HG03378 (cell line): ENCODE results near the gene PPFIBP1.
"Not testable (repeated sequence)": the region's sequence is repeated elsewhere in the genome, so short reads cannot be mapped to it uniquely, and the experiment has no call there.

Experiments
- ATAC-seq: cut with Tn5 transposase; IDR thresholded peaks from one replicate; pipeline ENCODE4 v1.9.1; 2021; ENCODE audit warnings: mild to moderate bottlenecking, moderate library complexity; ENCODE audit not compliant: unreplicated experiment

PPFIBP1 gene

GRCh38 chr12:27561535-27562350 lies 37.7 kb downstream of the PPFIBP1 start:
- no peak for ATAC-seq

GRCh38 chr12:27564612-27565213 lies 40.7 kb downstream of the PPFIBP1 start:
- no peak for ATAC-seq

- no peak for ATAC-seq
Measured at GRCh38 chr12:27566159-27566558, 42.2 kb downstream of the PPFIBP1 start.

- ATAC-seq = no peak
Measured at GRCh38 chr12:27566626-27567025, 42.6 kb downstream of the PPFIBP1 start.

GRCh38 chr12:27571463-27571862 lies 47.5 kb downstream of the PPFIBP1 start:
- ATAC-seq = no peak

- ATAC-seq = no peak
Measured at GRCh38 chr12:27572486-27573255, 48.7 kb downstream of the PPFIBP1 start.

GRCh38 chr12:27573972-27574371 lies 50.0 kb downstream of the PPFIBP1 start:
- ATAC-seq = no peak

- ATAC-seq = no peak
Measured at GRCh38 chr12:27575090-27575761, 51.2 kb downstream of the PPFIBP1 start.

- ATAC-seq = no peak
Measured at GRCh38 chr12:27575762-27576118, 51.7 kb downstream of the PPFIBP1 start.

- ATAC-seq = peak; percentile 43
Measured at GRCh38 chr12:27576667-27577347, 52.8 kb downstream of the PPFIBP1 start.

GRCh38 chr12:27577688-27578087 lies 53.7 kb downstream of the PPFIBP1 start:
- ATAC-seq = no peak

GRCh38 chr12:27578689-27579372 lies 54.8 kb downstream of the PPFIBP1 start:
- ATAC-seq = no peak

- no peak for ATAC-seq
Measured at GRCh38 chr12:27580561-27581330, 56.7 kb downstream of the PPFIBP1 start.

GRCh38 chr12:27581331-27581671 lies 57.3 kb downstream of the PPFIBP1 start:
- not testable (repeated sequence) for ATAC-seq

- ATAC-seq = not testable (repeated sequence)
Measured at GRCh38 chr12:27581833-27582232, 57.8 kb downstream of the PPFIBP1 start.

GRCh38 chr12:27582445-27582844 lies 58.4 kb downstream of the PPFIBP1 start:
- not testable (repeated sequence) for ATAC-seq

GRCh38 chr12:27583057-27583797 lies 59.2 kb downstream of the PPFIBP1 start:
- ATAC-seq = no peak

GRCh38 chr12:27583981-27584380 lies 60.0 kb downstream of the PPFIBP1 start:
- ATAC-seq = no peak
